HG03045 (cell line): Measurements from ENCODE around the gene DDX6.
"Not testable (repeated sequence)": the region's sequence is repeated elsewhere in the genome, so short reads cannot be mapped to it uniquely, and the experiment has no call there.

Source experiments
- ATAC-seq: cut with Tn5 transposase; IDR thresholded peaks from one replicate; pipeline ENCODE4 v1.9.1; 2021; ENCODE audit warnings: mild to moderate bottlenecking, moderate library complexity; ENCODE audit not compliant: unreplicated experiment

The DDX6 gene

GRCh38 chr11:118791111-118791960 is at the start of gene DDX6:
DDX6 (minus strand) TSS chr11:118791164; CDS start chr11:118786251, 4,913 bp downstream.
- ATAC-seq, result peak; percentile 42

- ATAC-seq, result peak; percentile 63
Observed at GRCh38 chr11:118838905-118839553, 48.1 kb upstream of the DDX6 start.

- ATAC-seq, result no peak
Observed at GRCh38 chr11:118837868-118838267, 46.9 kb upstream of the DDX6 start.

GRCh38 chr11:118834427-118835028 is 43.6 kb upstream of the DDX6 start:
- ATAC-seq, result no peak

- ATAC-seq, result no peak
Observed at GRCh38 chr11:118827118-118827517, 36.2 kb upstream of the DDX6 start.

GRCh38 chr11:118822936-118823510 is 32.1 kb upstream of the DDX6 start:
- ATAC-seq, result not testable (repeated sequence)

GRCh38 chr11:118820412-118821357 is 29.7 kb upstream of the DDX6 start:
- ATAC-seq, result peak; percentile 87

- not testable (repeated sequence) for ATAC-seq
Observed at GRCh38 chr11:118820025-118820379, 29.0 kb upstream of the DDX6 start.

GRCh38 chr11:118819334-118820024 is 28.5 kb upstream of the DDX6 start:
- no peak for ATAC-seq

GRCh38 chr11:118818130-118818529 is 27.2 kb upstream of the DDX6 start:
- no peak for ATAC-seq

- no peak for ATAC-seq
Observed at GRCh38 chr11:118813551-118813950, 22.6 kb upstream of the DDX6 start.

- ATAC-seq, result no peak
Observed at GRCh38 chr11:118812485-118812884, 21.5 kb upstream of the DDX6 start.

- no peak for ATAC-seq
Observed at GRCh38 chr11:118807800-118808778, 17.1 kb upstream of the DDX6 start.

GRCh38 chr11:118806400-118806799 is 15.4 kb upstream of the DDX6 start:
- ATAC-seq, result no peak

- ATAC-seq, result no peak
Observed at GRCh38 chr11:118804094-118804493, 13.1 kb upstream of the DDX6 start.

- no peak for ATAC-seq
Observed at GRCh38 chr11:118799372-118799771, 8.4 kb upstream of the DDX6 start.

- ATAC-seq, result no peak
Observed at GRCh38 chr11:118797510-118797909, 6.5 kb upstream of the DDX6 start.

GRCh38 chr11:118792570-118793124 is 1.7 kb upstream of the DDX6 start:
- ATAC-seq, result peak; percentile 59
